ENCODE measurements around the gene GALNT12. TPM values are rescaled to one million over a fixed set of nuclear protein-coding genes. Genes with fewer than 3 reads are reported as not detected.

The GALNT12 gene
- total and polyA plus RNA-seq, 2 donors (not counting 1 experiment from before 2014, with no cell fraction given) = 3.2 to 4.5 TPM

DNA sequence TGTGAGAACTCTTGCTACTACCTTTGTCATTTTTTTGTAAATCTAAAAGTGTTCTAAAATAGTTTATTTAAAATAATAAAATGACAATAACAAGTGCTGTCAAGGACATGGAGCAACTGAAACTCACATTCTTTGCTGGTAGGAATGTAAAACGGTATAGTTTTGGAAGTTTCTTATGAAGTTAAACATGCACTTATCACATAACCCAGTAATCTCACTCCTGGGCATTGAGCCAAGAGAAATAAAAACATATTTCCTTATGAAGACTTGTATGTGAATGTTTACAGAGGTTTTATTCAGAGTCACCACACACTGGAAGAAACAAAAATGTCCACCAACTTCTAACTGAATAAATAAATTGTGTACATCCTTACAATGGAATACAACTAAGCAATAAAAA is 90.3 kb downstream of the GALNT12 start:
- Histone ChIP-seq H3K79me2 (ENCODE audit: control insufficient read depth, insufficient read depth, low read length) (no peaks in the 10 kb centered on the region), H4K20me1 (ENCODE audit: control insufficient read depth, insufficient read depth, low read length, poor library complexity, severe bottlenecking) (no peaks in the 10 kb centered on the region), H3K36me3 (replicated peaks in 1 of 2; ENCODE audit: control extremely low read depth in 1 of 2, control insufficient read depth in 1 of 2, extremely low read depth in 1 of 2, insufficient read depth in 2 of 2, low read length in 1 of 2) (no peaks in the 10 kb centered on the region), H2AFZ (ENCODE audit: insufficient read depth, low read depth, low read length, poor library complexity, severe bottlenecking) (no peak overlapping the region), H3K4me1 (ENCODE audit: control insufficient read depth in 2 of 2, insufficient read depth in 2 of 2, low read length in 2 of 2) (no peaks in the 10 kb centered on the region), H3K4me2 (replicated peaks; ENCODE audit: low read depth, low read length, poor library complexity, severe bottlenecking) (no peak overlapping the region), H3K9ac (ENCODE audit: low read length) (no peak overlapping the region), H3K9me3 (ENCODE audit: control extremely low read depth in 1 of 3, control insufficient read depth in 2 of 3, insufficient read depth in 1 of 3, low read length in 2 of 3) (peaks cover 0 to 1% (median 0%) of the 10 kb centered on the region in 3 donors), H3K4me3 (ENCODE audit: control extremely low read depth in 1 of 5, extremely low read depth in 1 of 5, insufficient read depth in 1 of 5, low read depth in 2 of 5, low read length in 4 of 5) (no peak overlapping the region), H3K27ac (ENCODE audit: low read length in 2 of 2) (no peak overlapping the region), H3K27me3 (replicated peaks in 1 of 4; ENCODE audit: control extremely low read depth in 1 of 4, control insufficient read depth in 3 of 4, insufficient read depth in 4 of 4, low read length in 3 of 4) (peaks cover 0 to 4% (median 0%) of the 10 kb centered on the region in 4 experiments)
- TF ChIP-seq EZH2 (IDR thresholded peaks at IDR 0.05; ENCODE audit: borderline replicate concordance, insufficient read depth, low read depth, low read length, poor library complexity, severe bottlenecking) = no peak
- TF ChIP-seq CTCF (IDR thresholded peaks at IDR 0.05) = no peak
- POLR2A ChIA-PET = no interaction called here
- no CpG with 5 or more reads among the region's 1 CpG for WGBS (ENCODE audit: insufficient coverage)
- H3K9me3 Mint-ChIP-seq (ENCODE audit: insufficient read depth) = peaks cover 8% of the 10 kb centered on the region
- H3K27ac Mint-ChIP-seq = no peak overlapping the region
- no peak overlapping the region for H3K4me3 Mint-ChIP-seq
- ATAC-seq (ENCODE audit: low read depth) (no peak), DNase-seq (no peak)
- CTCF ChIA-PET = no interaction called here
- H3K27me3 Mint-ChIP-seq = peaks cover 37% of the 10 kb centered on the region
- H3K4me1 Mint-ChIP-seq = no peaks in the 10 kb centered on the region
- intact Hi-C loops (cut with micrococcal nuclease) = no loop called here

GRCh38 chr9:98899408-98900056 is 92.1 kb downstream of the GALNT12 start:
- CTCF ChIA-PET = no interaction called here

More at GRCh38 chr9:98899408-98900056, 92.1 kb downstream of the GALNT12 start:
- intact Hi-C loops (cut with micrococcal nuclease) = no loop called here
- no peaks in the 10 kb centered on the region for H4K20me1 ChIP-seq (ENCODE audit: control insufficient read depth, insufficient read depth, low read length, poor library complexity, severe bottlenecking)
- H3K27me3 ChIP-seq (replicated peaks in 1 of 4; ENCODE audit: control extremely low read depth in 1 of 4, control insufficient read depth in 3 of 4, insufficient read depth in 4 of 4, low read length in 3 of 4) = peaks cover 0 to 4% (median 0%) of the 10 kb centered on the region in 4 experiments
- Mint-ChIP-seq H3K4me3 (no peak overlapping the region), H3K27ac (no peak overlapping the region), H3K27me3 (peaks cover 42% of the 10 kb centered on the region), H3K4me1 (no peaks in the 10 kb centered on the region), H3K9me3 (ENCODE audit: insufficient read depth) (peaks cover 8% of the 10 kb centered on the region)
- TF ChIP-seq EZH2 (IDR thresholded peaks at IDR 0.05; ENCODE audit: borderline replicate concordance, insufficient read depth, low read depth, low read length, poor library complexity, severe bottlenecking) = no peak
- TF ChIP-seq CTCF (IDR thresholded peaks at IDR 0.05) = no peak
- WGBS (ENCODE audit: insufficient coverage) = 15% methylated on average over 3 of the region's 4 CpGs
- no peak for ATAC-seq (ENCODE audit: low read depth)
- no peak for DNase-seq
- H3K36me3 ChIP-seq (replicated peaks in 1 of 2; ENCODE audit: control extremely low read depth in 1 of 2, control insufficient read depth in 1 of 2, extremely low read depth in 1 of 2, insufficient read depth in 2 of 2, low read length in 1 of 2) = no peaks in the 10 kb centered on the region
- no peak overlapping the region for H3K4me2 ChIP-seq (replicated peaks; ENCODE audit: low read depth, low read length, poor library complexity, severe bottlenecking)
- no peaks in the 10 kb centered on the region for H3K4me1 ChIP-seq (ENCODE audit: control insufficient read depth in 2 of 2, insufficient read depth in 2 of 2, low read length in 2 of 2)
- POLR2A ChIA-PET = no interaction called here
- no peak overlapping the region for H3K4me3 ChIP-seq (ENCODE audit: control extremely low read depth in 1 of 5, extremely low read depth in 1 of 5, insufficient read depth in 1 of 5, low read depth in 2 of 5, low read length in 4 of 5)
- H3K9ac ChIP-seq (ENCODE audit: low read length) = no peak overlapping the region
- H2AFZ ChIP-seq (ENCODE audit: insufficient read depth, low read depth, low read length, poor library complexity, severe bottlenecking) = no peak overlapping the region
- H3K9me3 ChIP-seq (ENCODE audit: control extremely low read depth in 1 of 3, control insufficient read depth in 2 of 3, insufficient read depth in 1 of 3, low read length in 2 of 3) = peaks cover 0 to 1% (median 0%) of the 10 kb centered on the region in 3 donors
- H3K79me2 ChIP-seq (ENCODE audit: control insufficient read depth, insufficient read depth, low read length) = no peaks in the 10 kb centered on the region
- no peak overlapping the region for H3K27ac ChIP-seq (ENCODE audit: low read length in 2 of 2)
